GM18502 (cell line): ENCODE results near the gene FAM72B.
"Not testable (repeated sequence)": the region's sequence is repeated elsewhere in the genome, so short reads cannot be mapped to it uniquely, and the experiment has no call there.

ENCODE experiments used
- ATAC-seq: cut with Tn5 transposase; IDR thresholded peaks from one replicate; pipeline ENCODE4 v1.9.1; 2021; ENCODE audit warnings: mild to moderate bottlenecking; ENCODE audit not compliant: unreplicated experiment, poor library complexity

FAM72B gene

GRCh38 chr1:121184290-121185127, at the start of gene FAM72B, which contains the start of gene SRGAP2C:
TSS of gene FAM72B (minus strand) at chr1:121184340. CDS start at chr1:121183489, 851 bp downstream.
TSS of gene SRGAP2C (plus strand) at chr1:121184975. CDS start at chr1:121187447, 2,472 bp downstream.
- ATAC-seq: peak; percentile 85

GRCh38 chr1:121232445-121233125, 48.4 kb upstream of the FAM72B start:
- ATAC-seq: peak; percentile 82

GRCh38 chr1:121230636-121231035, 46.5 kb upstream of the FAM72B start:
- not testable (repeated sequence) for ATAC-seq

- not testable (repeated sequence) for ATAC-seq
These were observed 43.6 kb upstream of the FAM72B start for GRCh38 chr1:121227544-121228330.

- ATAC-seq: not testable (repeated sequence)
These were observed 42.8 kb upstream of the FAM72B start for GRCh38 chr1:121226925-121227324.

GRCh38 chr1:121226295-121226904, 42.3 kb upstream of the FAM72B start:
- not testable (repeated sequence) for ATAC-seq

GRCh38 chr1:121224714-121225113, 40.6 kb upstream of the FAM72B start:
- peak; percentile 97 for ATAC-seq

GRCh38 chr1:121221770-121222169, 37.6 kb upstream of the FAM72B start:
- ATAC-seq: peak; percentile 65

- not testable (repeated sequence) for ATAC-seq
These were observed 32.5 kb upstream of the FAM72B start for GRCh38 chr1:121216676-121217075.

GRCh38 chr1:121215699-121216417, 31.7 kb upstream of the FAM72B start:
- not testable (repeated sequence) for ATAC-seq

GRCh38 chr1:121214544-121215156, 30.5 kb upstream of the FAM72B start:
- ATAC-seq: not testable (repeated sequence)

GRCh38 chr1:121213491-121213890, 29.4 kb upstream of the FAM72B start:
- not testable (repeated sequence) for ATAC-seq

- not testable (repeated sequence) for ATAC-seq
These were observed 26.6 kb upstream of the FAM72B start for GRCh38 chr1:121210778-121211177.

GRCh38 chr1:121208375-121208774, 24.2 kb upstream of the FAM72B start:
- ATAC-seq: not testable (repeated sequence)

GRCh38 chr1:121207328-121207727, 23.2 kb upstream of the FAM72B start:
- not testable (repeated sequence) for ATAC-seq

GRCh38 chr1:121205786-121206711, 21.9 kb upstream of the FAM72B start:
- ATAC-seq: not testable (repeated sequence)

- not testable (repeated sequence) for ATAC-seq
These were observed 18.8 kb upstream of the FAM72B start for GRCh38 chr1:121202986-121203385.
